GM19035 (cell line): Measurements from ENCODE around the gene GRSF1.
"Not testable (repeated sequence)": the region's sequence is repeated elsewhere in the genome, so short reads cannot be mapped to it uniquely, and the experiment has no call there.

Experiments
- ATAC-seq: cut with Tn5 transposase; IDR thresholded peaks from one replicate; pipeline ENCODE4 v1.9.1; 2021; ENCODE audit not compliant: unreplicated experiment

The GRSF1 gene

DNA sequence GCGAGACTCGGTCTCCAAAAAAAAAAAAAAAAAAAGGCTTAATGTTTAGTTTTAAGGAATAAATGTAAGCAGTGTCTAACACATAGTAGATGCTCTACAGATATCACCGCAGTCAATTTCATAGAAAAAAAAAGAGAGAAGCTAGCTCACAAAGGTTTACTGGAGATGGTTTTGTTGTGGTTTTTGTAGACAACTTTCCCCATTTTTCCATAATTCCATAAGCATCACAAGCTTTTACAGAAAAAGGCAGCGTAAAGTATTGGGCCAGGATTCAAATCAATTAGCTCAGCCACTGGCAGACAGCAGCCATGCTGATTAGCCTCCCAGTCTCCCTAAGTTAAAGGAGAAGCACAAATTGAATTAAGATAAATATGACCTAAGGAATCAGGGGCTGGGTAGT is 1.5 kb downstream of the GRSF1 start:
- ATAC-seq, result no peak

DNA sequence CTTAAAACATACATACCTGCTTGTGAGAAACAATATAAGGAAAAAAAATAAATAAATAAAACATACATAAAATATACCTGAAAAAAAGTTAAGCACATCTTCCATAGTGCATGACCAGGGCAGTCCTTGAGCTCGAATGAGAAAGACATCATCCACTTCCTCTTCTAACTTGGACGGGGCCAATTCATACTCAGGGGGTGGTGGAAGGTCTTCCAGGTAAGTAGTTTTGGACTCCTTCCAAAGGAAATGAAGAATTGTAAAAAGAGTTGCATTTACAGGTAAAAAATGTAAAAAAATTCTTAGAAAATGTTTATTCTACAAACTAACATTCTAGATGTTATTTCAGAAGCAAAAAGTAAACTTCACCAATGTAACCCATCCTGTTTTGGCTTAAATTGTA is 3.6 kb downstream of the GRSF1 start:
- no peak for ATAC-seq

DNA sequence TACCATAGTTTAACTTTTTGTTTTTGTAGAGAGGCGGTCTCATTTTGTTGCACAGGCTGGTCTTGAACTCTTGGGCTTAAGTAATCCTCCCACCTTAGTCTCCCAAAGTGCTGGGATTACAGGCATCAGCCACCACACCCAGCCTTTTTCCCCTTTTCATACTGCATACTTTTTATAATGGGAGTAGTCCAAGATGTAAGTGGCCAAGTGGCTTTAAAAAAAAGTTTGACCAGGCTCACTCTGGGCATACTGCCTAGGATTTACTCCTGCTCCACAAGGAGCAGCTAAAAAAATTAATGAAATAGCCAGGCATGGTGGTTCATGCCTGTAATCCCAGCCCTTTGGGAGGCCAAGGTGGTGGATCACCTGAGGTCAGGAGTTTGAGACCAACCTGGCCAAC is 6.0 kb downstream of the GRSF1 start:
- ATAC-seq, result no peak

DNA sequence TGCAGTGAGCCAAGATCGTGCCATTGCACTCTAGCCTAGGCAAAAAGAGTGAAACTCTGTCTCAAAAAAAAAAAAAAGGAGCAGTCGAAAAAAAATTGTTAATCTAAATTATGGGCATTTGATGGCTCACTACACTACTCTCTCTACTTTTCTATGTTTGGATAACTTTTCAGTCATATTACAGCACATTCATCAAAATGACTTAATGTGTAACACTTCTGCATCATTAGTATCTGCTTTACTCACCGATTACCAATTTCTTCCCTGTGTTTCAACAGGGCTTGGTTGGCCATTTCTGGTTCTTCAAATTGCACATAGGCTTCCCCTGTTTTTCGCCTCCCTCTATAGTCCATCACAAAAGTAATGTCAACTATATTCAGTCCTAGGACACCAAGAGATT is 8.4 kb downstream of the GRSF1 start:
- no peak for ATAC-seq

- ATAC-seq, result no peak
Measured at GRCh38 chr4:70830054-70830453, 9.6 kb downstream of the GRSF1 start.

DNA sequence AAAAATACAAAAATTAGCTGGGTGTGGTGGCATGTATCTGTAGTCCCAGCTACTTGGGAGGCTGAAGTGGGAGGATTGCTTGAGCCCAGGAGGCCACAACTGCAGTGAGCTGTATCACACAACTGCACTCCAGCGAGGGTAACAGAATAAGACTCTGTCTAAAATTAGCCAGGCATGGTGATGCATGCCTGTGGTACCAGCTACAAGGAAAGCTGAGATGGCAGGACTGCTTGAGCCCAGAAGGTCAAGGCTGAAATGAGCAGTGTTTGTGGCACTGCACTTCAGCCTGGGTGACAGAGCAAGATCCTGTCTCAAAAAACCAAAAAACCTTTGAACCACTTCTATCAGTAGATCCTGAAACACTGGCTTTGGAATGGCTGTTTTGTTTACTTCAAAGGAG is 10.2 kb downstream of the GRSF1 start:
- no peak for ATAC-seq

- ATAC-seq, result no peak
Measured at GRCh38 chr4:70829015-70829414, 10.7 kb downstream of the GRSF1 start.

DNA sequence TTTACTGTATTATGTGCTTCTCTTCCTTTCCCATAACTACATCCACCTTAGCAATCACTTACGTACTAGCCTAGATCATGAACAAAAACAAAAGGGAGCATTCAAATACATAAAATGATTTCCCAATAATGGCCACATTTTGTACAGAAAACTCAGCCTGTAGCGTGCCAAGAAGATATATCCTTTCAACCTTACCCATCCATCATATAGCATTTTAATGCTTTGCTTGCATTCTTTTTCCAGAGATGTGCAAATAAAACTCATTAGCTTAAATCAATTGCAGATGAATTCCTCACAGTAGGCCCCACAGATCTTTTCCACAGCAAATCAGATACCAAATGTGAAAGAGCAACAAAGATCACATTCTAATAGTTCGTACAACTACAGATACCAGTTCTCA is 20.8 kb downstream of the GRSF1 start:
- no peak for ATAC-seq

- ATAC-seq, result peak; percentile 58
Measured at GRCh38 chr4:70818173-70818855, 21.4 kb downstream of the GRSF1 start.

DNA sequence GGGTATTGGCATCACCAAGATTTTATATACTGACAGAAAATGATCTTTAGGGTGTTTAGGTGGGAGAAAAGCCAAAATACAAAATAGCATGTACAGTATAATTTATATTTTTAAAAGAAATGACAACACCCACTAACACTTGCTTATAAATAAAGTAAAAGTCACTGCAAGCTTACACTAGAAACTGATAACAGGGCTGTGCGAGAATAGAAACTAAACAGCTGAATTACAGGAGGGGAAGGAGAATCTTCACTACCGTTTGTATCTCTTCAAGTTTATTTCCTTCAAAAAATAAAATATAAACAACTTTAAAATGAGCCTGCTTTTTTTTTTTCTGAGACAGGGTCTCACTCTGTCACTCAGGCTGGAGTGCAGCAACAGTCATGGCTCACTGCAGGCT is 22.8 kb downstream of the GRSF1 start:
- no peak for ATAC-seq

DNA sequence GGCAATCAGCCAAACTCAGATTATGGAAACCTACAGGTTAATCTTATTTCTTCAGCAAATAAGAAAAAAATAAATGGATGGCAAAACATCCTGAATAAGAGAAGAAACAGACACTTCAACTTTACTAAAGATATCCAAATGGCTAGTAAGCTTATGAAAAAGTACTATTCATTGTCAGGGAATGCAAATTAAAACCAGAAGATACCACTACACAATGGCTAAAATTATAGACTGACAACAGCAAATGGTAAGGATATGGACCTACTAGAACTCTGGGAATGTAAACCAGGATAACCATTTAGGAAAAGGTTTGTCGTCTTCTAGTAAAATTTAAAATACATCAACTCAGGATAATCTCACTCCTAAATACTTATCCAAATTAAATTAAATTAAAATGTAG is 24.3 kb downstream of the GRSF1 start:
- ATAC-seq, result no peak

GRCh38 chr4:70808151-70808550 is 31.5 kb downstream of the GRSF1 start:
- ATAC-seq, result no peak

DNA sequence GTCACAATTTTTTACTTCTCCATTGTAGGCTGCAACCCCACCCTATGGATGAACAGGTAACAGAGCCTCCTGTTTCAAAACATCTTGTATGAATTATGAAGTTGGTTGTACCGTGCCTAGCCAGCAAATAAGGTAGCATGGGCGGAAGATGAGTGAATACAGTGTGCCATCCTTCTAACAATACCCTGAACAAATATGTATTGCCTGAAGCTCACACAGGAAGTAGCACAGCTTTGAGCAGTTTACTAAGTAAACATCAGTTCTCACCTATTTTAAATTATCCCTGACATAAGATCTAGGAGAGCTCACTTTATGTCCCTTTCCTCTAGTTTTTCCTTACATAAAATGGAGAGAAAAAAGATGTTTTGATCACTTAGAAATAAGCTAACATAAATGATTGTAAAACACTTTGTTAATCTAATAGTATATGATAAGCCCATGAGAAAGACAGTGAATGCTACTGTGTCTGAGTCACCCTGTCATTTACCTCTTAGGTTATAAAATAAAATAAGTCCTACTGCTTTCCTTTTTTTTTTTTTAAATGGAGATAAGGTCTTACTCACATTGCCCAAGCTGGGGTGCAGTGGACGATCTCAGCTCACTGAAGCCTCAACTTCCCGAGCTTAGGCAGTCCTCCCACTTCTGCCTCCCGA is 36.6 kb downstream of the GRSF1 start:
- no peak for ATAC-seq

GRCh38 chr4:70801265-70801809 is 38.4 kb downstream of the GRSF1 start:
- ATAC-seq, result no peak

- ATAC-seq, result no peak
Measured at GRCh38 chr4:70793626-70794025, 46.1 kb downstream of the GRSF1 start.

GRCh38 chr4:70788733-70789132 is 51.0 kb downstream of the GRSF1 start:
- no peak for ATAC-seq

GRCh38 chr4:70787496-70787895 is 52.2 kb downstream of the GRSF1 start:
- ATAC-seq, result no peak

DNA sequence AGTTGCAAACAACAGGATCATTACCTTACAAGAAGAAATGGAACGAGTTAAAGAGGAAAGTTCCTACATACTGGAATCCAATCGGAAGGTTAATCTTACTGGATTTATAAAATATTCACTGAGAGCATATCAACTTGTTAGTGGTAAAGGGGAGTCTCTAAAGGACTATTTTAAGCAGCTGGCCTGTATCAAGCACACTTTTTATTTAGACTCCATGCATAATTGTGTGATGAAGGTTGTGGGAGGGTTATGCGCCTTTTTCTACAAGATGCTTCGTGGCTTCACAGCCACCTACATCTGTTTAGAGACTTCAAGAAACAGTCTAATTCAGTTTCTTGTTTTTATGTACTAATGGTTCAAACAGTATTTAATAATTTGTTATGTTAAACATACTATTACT is 56.6 kb downstream of the GRSF1 start:
- no peak for ATAC-seq

GRCh38 chr4:70778888-70779422 is 60.7 kb downstream of the GRSF1 start:
- ATAC-seq, result no peak

- peak; percentile 59 for ATAC-seq
Measured at GRCh38 chr4:70772929-70773555, 66.6 kb downstream of the GRSF1 start.

DNA sequence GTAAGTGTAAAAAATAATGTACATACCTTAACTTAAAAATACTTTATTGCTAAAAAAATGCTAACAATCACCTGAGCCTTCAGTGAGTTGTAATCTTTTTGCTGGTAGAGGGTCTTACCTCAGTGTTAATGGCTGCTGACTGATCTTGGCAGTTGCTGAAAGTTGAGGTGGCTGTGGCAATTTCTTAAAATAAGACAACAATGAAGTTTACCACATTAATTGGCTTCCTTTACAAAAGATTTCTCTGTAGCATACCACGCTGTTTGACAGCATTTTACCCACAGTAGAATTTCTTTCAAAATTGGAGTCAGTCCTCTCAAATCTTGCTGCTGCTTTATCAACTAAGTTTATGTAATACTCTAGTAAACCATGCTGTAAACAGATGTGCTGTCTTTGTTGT is 70.3 kb downstream of the GRSF1 start:
- ATAC-seq, result not testable (repeated sequence)
